ENCODE measurements around the gene CAMK1D.

Gene CAMK1D

DNA sequence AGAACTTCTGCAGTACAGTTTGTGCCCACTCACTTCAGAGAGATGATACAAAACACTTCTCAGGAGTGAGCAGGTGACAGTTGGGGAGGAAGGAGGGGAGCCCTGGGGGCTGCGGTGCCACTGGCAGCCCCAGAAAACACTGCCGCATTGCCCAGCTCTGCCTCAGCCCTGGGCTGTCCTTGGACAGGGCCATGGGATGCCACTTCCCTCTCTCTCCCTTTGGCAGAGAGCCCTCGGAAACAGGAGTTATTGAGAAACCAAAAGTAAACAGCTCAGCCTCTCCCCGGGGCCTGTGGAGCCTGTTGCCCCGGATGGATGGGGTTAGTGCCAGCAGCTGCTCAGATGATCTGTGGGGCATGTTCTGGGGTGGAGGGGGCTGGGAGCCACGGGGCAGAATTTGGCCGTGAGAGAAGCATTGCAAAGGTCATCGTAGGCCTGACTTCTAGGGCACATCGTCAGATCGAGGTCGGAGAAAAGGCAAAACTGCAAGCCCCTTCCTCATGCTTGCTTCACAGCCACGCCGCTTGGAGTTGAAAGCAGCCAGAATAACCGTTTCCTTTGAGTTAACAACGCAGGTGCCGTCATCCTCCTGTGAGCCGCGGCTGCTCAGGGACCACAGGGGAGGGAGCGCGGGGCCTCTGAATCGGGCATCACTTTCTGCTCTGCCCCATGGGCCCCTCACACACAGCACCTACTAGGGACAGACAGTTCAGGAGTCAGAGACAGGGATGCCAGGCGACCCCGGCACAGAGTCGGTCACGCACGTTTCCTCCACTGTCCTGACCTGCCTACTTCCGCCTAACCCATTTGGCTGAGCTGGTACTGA, 256.4 kb downstream of the CAMK1D start:
- no peak for DNase-seq (ENCODE audit: low read depth, low spot score)
- H3K27ac ChIP-seq: no peak overlapping the region

DNA sequence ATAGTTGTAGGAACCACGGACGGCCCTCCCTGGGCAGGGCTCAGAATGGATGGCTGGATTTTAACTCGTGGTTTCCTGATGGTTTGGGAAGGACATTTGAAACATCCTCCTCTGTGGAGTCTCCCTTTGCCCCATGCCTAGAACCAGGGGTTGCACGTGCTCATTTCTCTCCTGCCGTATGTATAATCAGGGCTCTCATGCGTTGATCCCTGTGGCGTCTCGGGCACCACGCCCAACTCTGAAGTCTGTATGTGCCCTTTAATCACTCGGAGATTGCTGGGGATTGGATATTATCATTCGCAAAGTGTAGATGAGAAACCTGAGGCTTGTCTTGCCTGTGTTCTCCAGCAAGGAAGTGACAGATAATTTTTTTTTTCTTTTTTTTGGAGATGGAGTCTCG, 257.1 kb downstream of the CAMK1D start:
- no peak for DNase-seq (ENCODE audit: low read depth, low spot score)
- no peak overlapping the region for H3K27ac ChIP-seq

DNA sequence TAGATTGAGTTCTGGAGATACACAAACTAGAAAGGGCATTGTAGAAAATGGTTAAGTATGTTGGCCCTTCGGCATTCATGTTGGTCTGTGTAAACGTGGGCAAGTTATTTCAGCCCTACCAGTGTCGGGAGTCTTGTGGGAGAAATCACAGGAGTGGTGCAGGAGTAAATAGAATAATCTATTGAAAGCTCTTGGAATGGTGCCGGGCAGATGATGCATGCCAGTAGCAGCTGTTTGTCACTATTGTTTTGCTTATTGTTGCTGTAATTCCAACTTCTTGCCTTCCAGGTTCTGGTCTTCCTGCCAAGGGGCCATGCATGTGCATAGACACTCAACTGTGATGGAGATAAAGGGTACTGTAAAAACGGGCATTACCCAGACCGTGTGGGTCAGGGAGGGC, 259.4 kb downstream of the CAMK1D start:
- no peak overlapping the region for H3K27ac ChIP-seq
- DNase-seq (ENCODE audit: low read depth, low spot score): no peak

DNA sequence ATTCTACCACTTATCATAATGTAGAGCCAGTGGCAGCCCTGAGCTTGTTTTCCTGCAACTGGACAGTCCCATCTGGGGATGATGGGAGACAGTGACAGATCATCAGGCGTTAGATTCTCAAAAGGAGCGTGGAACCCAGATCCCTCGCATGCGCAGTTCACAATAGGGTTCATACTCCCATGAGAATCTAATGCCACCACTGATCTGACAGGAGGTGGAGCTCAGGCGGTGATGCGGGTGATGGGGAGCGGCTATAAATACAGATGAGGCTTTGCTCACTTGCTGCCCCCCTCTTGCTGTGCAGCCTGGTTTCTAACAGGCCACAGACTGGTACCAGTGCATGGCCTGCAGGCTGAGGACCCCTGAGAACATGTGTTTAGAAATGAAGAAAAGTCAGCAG, 260.1 kb downstream of the CAMK1D start:
- no peak overlapping the region for H3K27ac ChIP-seq

DNA sequence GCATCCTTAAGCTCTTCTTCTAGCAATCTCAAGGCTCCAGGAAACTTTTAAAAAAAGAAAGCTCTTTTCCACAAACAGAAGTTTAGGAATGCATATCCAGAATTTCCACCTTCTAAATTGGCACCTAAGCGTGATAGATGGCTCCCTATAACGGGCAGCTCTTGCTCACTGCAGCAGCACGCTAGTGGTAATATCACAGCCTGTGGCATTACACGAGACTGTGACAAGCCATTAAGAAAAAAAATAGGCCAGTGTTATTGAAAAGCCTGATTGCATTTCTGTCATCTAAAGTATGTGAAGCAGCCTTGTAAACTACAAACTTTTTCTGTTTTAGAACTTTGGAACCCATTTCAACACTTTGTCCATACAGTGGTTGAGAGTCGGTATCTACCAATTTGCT, 263.8 kb downstream of the CAMK1D start:
- no peak overlapping the region for H3K27ac ChIP-seq
- DNase-seq (ENCODE audit: low read depth, low spot score): no peak

More for the DNA sequence above, 260.1 kb downstream of the CAMK1D start:
- DNase-seq (ENCODE audit: low read depth, low spot score): no peak

DNA sequence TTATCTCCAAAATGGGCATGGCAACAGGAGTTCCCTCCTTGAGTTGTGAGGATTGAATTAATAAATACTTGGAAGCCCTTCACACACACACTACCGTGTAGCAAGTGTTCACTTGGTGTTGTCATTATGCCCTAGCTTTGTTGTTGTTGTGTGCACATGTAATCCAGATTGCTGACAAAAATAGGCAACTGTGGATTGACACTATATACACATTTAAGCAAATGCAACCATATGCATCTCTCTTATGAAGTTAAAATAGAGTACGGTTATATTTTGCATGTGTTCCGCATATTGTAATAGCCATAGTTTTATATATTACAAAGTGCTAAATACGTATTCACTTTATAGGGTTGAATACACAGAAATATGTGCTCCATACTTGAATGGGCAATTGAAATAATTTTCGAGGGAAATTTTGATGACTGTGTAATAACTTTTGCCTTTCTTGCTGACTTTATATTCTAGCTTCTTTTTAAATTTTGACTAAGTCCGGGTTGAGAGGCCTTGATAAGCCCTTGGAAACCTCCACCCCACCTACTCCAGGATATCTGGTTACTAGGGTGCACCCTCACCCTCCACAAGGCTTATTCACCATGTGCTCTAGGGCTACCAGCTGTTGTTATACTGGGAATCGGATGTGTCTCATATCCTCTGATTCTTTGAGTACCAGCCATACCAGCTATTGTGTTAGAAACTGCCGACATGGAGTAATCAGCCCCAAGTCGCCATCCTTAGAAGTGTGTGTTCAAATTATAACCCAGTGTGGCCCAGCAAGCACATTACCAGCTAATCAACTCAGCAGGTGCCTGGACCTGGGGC, 265.0 kb downstream of the CAMK1D start:
- no peak overlapping the region for H3K27ac ChIP-seq
- DNase-seq (ENCODE audit: low read depth, low spot score): no peak

DNA sequence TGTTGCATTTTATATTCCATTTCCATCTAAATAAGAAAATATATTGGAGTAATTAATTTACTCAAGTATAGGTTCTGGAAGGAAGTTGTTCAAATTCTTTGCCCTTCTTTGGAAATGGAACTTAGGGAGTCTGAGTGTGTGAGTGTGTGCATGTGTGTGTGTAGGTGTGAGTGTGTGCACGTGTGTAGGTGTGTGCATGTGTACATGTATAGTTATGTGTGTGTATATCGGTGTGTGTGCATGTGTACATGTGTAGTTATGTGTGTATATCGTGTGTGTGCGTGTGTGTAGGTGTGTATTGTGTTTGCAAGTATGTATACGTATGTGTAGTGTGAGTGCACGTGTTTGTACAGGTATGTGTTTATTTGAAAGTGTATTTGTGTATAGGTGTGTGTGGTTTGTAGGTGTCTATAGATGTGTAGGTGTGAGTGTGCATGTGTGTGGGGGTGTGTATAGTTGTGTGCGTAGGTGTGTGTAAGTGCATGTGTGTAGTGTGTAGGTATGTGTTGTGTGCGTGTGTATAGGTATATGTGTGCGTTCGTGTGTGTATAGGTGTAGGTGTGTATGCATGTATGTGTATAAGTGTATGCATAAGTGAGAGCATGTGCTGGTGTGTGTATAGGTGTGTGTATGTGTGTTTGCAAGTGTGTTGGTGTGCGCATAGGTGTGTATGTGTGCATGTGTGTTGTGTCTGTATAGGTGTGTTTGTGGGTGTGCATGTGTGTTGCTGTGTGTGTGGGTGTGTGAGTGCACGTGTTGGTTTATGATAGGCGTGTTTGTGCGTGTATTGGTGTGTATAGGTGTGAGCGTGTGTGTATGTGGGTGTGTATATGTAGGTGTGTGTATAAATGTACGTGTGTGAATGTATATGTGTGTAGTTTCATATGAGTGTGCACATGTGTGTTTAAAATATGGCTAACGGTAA, 266.2 kb downstream of the CAMK1D start:
- no peak overlapping the region for H3K27ac ChIP-seq
- DNase-seq (ENCODE audit: low read depth, low spot score): no peak

DNA sequence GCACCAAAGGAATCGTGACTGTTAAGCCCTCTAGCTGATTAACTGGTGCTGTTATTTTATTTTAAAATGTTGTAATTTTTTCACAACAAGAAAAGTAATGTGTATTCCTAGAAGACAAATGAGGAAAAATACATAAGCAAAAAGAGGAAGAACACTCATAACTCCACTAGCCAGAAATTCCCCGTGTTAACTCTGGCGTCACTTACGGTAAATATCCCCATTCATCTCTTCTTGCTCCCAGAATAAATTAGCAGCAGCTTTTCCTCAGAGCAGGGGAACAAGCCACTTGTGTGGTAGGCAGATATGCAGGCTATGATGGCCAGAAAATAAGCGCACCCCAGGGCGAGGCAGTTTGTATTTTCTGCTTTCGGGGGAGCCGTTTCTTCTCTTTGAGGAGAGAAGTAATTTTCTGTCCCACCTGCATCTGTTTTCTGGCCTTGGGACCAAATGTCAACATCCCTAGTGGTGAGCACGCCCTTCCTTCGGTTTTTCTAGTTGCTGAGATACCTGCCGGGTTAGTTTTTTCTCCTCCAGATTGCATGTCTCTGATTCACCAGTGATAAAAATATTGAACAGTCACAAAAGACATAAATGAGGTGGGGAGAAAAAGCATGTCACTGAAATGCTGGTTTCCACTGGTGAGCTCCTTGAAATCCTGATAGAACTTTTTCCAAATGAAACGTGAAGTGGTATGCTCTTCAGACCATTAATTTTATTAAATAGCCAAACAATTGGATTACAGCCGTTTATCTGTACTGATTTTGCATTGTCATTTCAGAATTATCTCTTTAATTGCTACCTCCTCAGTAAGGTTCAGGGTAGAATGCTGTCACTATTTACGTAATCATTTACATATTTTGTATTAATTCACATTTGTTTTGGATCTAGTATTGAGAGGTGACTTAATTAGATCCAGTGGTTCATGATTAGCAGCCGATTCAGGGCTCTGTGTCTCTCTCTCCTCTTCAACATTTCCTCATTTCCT, 268.1 kb downstream of the CAMK1D start:
- peak; percentile 1 for DNase-seq (ENCODE audit: low read depth, low spot score)
- no peak overlapping the region for H3K27ac ChIP-seq

DNA sequence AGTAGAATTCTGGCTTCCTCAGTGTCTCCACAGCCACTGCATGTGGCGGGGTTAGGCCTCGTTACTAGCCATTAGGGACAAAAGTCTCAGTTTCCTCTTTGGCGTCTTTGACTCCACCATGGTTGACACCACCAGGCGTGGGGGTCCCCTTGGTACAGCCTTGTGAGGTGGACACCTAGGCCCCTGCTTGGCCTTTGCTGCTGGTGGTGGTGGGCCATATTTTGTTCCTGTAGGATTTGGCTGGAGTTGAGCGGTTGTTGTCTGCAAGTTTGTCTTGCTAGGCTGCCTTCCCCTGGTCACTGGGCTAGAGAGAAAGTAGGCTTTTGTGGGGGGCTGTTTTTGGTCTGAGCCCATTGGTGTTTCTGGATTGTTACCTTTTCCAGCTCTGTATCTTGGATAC, 272.7 kb downstream of the CAMK1D start:
- H3K27ac ChIP-seq: no peak overlapping the region
- no peak for DNase-seq (ENCODE audit: low read depth, low spot score)

DNA sequence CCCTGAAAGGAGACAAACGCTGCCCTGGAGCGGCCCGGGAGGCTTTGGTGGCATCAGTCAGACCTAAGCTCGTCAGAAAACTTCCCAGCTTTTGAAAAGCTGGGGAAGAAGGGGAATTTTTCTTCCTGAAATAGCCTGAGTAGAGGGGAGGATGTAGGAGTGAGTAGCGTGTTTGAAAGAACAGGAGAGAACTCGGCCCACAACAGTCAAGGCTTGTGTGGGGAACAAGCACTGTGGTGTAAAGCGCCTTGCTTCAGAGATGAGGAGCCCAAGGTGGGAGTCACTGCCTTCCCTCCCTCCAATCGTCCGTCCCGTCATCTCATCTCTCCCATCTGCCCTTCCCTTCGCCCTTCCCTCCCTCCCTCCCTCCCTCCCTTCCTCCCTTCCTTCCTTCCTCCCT, 273.3 kb downstream of the CAMK1D start:
- DNase-seq (ENCODE audit: low read depth, low spot score): no peak
- no peak overlapping the region for H3K27ac ChIP-seq

DNA sequence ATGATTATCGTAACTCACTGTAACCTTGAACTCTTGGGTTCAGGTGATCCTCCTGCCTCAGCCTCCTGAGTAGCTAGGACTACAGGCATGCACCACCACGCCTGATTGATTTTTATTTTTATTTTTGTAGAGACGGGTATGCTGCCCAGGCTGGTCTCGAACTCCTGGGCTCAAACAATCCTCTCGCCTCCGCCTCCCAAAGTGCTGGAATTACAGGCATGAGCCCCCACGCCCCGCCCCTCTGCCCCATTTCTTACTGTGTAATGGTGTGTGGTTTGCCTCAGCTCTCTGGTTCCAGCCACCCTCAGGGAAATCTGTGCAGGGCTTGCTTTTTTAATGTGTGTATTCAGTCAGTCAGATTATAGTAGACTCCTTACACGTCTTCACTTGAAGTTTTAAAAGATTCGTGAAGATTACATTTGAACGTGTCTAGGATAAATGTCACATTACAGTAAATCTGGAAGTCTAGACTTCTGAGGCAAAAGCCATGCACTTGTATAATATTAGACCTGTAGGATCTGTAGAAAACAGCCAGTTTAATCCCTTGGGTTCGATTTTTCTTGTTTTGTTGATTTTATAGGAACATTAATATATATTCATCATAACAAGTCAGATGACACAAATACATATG, 276.2 kb downstream of the CAMK1D start:
- H3K27ac ChIP-seq: no peak overlapping the region
- DNase-seq (ENCODE audit: low read depth, low spot score): no peak

DNA sequence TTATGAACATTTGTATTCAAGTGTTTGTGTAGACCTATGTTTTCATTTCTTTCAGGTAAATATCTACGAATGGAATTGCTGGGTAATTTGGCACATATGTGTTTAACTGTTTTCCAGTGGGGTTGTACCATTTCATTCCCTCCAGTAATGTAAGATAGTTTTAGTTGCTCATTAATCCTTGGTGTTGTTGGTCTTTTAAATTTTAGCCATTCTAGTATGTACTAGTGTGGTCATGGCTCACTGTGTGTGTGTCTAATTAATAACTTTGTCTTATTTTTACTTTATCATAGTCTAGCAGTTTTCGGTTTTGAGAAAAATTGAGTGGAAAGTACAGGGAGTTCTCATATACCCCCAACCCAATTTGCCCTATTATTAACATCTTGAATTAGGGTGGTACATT, 278.8 kb downstream of the CAMK1D start:
- no peak for DNase-seq (ENCODE audit: low read depth, low spot score)
- H3K27ac ChIP-seq: no peak overlapping the region

DNA sequence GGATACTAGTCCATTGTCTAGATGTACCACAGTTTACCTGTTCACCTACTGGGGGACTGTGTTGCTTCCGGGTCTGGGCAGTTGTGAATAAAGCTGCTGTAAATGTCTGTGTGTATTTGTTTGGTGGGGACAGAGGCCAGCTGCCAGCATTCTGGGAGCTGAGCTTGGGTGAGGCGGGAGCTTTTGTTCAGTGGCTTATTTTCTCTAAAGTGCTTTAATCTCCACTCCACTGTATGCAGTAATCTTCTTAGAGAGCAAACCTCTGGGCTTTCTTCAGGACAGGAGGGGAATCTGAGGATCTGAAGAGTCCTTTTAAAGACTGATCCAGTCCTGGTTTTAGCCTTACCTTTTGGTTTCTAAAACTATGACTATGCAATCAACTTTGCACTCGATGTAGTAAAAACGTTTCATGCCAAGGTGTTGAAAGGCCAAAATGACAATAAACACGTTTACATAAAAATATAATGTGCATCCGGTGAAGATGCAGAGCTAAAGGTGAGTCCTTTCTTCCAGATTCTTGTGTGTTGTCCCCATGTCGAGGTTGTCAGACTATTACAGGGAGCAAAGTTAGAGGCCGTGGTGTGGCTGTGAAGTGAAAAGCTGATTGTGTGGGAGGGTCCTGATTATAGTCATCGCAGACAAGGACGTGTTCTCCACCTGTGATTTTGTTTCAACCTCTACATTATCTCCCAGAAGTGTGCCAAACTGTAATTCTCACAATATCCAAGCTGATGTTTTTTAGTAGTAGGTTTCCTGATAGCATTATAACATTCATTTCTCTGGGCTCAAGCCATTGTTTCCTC, 279.8 kb downstream of the CAMK1D start:
- DNase-seq (ENCODE audit: low read depth, low spot score): no peak
- no peak overlapping the region for H3K27ac ChIP-seq

DNA sequence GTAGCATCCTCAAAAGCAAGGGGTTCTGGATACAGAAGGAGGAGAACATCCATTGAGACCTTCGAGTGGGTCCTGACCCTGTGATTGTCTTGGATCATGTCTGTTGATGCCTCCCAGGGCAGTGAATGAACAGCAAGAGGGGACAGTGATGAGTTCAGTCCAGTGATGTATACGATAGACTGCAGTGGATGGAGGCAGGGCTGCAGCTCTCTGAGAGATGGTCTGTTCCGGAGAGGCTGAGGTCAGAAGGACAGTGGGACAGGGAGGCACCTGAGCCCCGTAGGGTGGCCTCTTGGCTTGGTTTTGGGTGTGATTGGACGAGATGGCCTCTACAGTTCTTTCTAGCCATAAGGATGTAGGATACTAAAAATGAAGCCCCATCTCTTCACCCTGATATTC, 280.4 kb downstream of the CAMK1D start:
- no peak overlapping the region for H3K27ac ChIP-seq
- DNase-seq (ENCODE audit: low read depth, low spot score): no peak

DNA sequence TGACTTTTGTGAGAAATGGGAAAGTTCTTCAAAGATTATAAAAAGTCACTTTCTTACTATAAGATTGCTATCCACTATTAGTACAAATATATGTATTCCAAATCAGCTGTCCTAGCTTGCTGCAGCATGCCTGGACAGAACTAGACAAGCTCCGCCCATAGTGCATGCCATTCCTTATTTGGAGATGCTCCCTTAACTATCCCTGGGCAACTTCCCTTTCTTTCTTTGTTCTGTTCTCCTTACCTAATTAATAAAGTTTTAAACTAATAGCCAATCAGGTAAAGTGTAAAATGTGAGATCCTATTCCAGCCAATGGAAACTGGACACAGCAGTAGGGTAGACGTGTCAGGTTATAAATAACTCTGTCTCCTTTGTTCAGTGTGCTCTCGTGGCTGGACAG, 281.9 kb downstream of the CAMK1D start:
- no peak overlapping the region for H3K27ac ChIP-seq
- no peak for DNase-seq (ENCODE audit: low read depth, low spot score)

DNA sequence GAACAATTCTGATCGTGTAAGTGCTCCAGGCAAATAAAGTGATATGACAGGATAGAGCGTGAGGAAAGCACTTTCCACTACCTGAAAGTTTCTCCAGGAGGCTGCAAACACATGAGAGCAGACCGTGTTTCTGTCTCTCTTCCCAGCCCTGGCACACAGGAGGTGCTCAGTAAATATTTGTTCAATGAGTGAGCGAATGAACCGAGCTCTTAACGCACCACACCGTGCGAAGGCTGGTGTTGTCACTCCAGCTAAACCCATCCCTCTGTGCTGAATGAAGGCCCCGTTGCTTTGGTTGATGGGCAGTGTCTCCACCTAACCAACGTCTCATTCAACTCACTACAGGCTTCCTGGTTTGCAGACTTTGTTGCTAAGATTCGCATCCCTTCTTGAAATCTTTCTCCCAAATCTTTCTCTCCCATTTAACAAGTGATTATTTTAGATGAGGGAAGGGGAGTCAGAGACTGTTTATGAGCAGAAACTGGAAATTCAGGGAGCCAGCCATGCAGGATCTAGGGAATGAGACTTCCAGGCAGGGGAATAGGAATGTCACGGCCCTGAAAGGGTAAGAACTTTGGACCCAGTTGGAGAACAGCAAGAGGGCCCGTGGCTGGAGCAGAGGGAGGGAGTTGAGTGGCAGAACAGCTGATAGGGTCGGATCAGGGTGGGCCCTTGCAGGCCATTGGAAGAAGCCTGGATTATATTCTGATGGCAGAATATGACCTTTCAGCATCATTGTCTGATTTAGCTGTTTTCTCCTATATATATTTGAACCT, 282.6 kb downstream of the CAMK1D start:
- no peak for DNase-seq (ENCODE audit: low read depth, low spot score)
- H3K27ac ChIP-seq: no peak overlapping the region
